SK-N-DZ (cell line): Measurements from ENCODE around the gene F11R.
"Not testable (repeated sequence)": the region's sequence is repeated elsewhere in the genome, so short reads cannot be mapped to it uniquely, and the experiment has no call there.

Source experiments
- DNase-seq: peaks from one replicate; pipeline ENCODE4 v3.0.0-alpha.2; 2015; ENCODE audit warnings: low spot score

F11R gene

GRCh38 chr1:161013131-161013487 is 7.8 kb downstream of the F11R start:
- no peak for DNase-seq

GRCh38 chr1:161012420-161012819 is 8.5 kb downstream of the F11R start:
- no peak for DNase-seq

DNA sequence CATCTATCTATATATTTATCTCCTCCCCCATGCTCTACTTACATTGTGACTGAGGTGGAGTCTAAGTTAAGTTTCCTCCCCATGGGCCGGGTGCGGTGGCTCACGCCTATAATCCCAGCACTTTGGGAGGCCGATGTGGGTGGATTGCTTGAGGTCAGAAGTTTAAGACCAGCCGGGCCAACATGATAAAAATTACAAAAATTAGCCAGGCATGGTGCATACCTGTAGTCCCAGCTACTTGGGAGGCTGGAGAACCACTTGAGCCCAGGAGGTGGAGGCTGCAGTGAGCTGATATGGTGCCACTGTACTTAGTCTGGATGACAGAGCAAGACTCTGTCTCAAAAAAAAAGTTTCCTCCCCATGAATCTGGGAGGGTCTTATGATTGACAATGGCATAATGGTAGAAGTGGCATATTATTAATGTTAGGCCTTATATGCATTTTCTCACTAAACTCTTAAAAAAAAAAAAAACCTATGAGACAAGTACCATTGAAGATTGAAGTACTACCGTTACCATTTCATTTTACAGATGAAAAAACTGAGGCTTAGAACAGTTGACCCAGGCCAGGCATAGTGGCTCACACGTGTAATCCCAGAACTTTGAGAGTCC is 11.2 kb downstream of the F11R start:
- no peak for DNase-seq

- no peak for DNase-seq
These were observed 12.0 kb downstream of the F11R start for GRCh38 chr1:161008869-161009510.

GRCh38 chr1:161007369-161007768 is 13.6 kb downstream of the F11R start:
- DNase-seq: no peak

GRCh38 chr1:161006563-161006962 is 14.4 kb downstream of the F11R start:
- no peak for DNase-seq

DNA sequence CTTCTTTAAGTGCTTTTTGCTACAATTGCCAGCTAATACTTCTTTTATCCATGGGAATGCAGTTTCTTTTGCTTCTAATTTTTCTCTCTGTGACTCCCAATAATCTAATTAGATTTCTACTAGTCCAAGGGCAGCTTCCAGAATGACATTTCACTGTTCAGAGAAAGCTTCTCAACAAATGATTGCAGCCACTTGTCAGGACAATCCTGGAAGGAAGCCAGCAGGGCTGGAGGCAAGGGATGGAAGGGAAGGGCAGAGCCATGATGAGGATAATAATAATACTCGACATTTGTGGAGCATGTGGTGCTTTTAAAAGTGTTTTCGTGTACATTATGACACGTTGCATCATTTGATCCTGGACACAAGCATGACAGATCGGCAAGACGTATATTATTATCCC is 19.4 kb downstream of the F11R start:
- no peak for DNase-seq

- no peak for DNase-seq
These were observed 20.0 kb downstream of the F11R start for GRCh38 chr1:161000736-161001480.

DNA sequence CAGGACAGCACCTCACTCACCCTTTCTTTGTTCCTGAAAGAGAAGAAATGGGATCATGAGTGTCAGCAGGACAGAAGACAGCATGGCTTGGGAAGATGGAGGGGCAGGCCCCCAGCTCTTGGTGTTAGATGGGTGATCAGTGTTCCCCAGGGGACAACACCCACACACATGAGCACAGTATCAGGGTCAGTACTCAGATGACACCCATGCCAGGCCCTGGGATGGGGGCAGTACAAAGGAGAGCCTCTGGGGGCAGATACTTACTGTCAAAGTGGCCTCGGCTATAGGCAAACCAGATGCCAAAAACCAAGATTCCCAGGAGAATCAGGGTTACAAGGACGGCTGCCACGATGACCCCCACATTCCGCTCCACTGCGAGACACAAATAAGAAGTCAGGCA is 21.6 kb downstream of the F11R start:
- DNase-seq: no peak

DNA sequence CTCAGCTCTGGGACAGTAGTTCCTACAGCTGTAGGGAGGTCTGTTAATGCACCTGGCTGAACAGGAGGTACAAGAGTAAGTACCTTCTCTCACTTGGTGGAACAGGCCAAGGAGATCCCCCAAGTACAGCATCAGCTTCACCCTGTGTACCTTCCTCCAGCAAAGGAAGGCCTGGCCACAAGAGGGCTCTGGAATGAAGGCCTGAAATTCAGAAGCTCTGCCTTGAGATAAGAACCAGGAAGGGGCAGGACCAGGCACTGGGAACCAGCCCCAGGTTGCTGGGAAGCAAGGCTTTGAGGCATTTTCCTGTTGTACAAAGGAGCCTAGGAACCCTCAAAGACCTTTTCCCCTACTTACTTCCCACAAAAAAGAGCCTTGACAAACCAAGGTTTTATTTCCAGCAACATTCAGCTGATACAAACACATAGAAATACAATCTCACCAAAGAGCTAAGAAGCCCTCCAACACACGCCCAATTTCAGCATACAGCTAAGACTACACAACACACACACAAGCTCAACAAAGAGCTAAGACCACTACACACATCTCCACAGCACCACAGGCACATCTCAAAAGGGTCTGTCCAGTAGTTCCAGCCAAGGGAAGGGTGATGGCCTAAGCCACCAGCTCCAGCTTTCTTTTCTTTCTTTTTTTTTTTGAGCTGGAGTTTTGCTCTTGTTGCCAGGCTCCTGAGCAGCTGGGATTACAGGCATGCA is 23.5 kb downstream of the F11R start:
- DNase-seq: peak; percentile 31

DNA sequence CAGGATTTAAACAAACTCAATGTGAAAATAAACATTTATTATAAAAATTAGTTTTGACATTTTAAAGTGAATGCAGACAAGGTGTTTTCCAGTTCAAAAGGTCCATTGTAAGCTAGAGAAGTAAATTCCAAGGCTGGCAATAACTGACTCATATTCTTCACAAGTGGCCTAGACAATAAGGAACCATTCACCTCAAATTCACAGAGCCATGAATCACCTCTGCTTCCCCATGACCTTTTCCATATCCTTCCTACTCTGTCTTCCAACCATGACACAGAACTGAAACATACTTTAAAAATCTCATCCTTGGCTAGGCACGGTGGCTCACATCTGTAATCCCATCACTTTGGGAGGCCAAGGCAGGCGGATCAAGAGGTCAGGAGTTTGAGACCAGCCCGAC is 24.8 kb downstream of the F11R start:
- no peak for DNase-seq

DNA sequence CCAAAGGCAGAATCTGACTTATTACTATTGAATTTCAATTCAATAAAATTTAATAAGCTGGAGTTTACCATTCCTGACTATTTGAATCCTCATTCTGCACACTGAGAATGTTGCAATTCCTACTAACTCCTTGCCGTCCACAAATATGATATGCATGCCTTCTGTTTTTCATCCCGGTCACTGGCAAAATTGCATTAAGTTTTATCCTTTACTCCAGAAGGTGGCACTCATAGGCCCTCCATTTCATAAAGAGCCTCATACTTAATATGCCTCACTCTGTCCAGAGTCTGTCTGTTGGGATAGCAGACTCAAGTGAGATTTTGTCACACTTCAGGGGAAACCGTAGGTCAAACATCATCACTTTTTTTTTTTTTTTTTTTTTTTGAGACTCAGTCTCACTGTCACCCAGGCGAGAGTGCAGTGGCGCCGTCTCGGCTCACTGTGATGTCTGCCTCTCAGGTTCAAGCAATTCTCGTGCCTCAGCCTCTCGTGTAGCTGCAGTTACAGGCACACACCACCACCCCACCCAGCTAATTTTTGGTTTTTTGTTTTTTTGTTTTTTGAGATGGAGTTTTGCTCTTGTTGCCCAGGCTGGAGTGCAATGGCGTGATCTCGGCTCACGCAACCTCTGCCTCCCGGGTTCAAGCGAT is 27.3 kb downstream of the F11R start:
- DNase-seq: peak; percentile 36

GRCh38 chr1:160992036-160992435 is 28.9 kb downstream of the F11R start:
- DNase-seq: not testable (repeated sequence)

DNA sequence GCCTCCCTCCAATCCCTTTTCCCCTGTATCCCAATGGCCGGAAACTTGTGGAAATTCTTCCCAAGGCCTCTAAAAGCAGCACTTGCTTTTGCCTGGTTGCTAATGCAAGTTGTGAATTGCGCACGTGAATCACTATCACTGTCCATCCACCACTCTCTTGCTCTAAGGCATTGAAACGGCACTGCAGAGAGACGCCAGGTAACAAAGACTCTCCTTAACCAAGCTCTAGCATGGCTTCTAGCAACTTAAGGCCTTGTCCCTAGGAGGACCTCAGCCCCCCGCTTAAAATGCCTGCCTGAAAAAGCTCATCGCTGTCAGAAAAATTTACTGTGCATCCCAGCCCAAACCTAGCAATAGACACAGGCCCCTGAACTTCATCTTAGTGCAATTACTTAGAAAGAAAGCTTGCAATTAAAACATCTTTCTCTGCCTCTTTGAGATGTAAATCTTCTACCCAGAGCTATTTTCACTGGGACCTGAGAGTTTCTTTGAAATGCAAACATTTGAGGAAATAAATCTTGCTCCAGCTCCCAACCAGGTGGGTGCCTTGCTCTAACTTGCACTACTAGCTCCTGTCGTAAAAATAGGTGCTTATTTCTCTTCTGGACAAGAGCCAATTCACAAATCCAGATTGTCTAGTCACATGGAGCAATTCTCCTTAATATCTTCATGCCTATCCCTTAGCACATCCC is 33.4 kb downstream of the F11R start:
- no peak for DNase-seq

DNA sequence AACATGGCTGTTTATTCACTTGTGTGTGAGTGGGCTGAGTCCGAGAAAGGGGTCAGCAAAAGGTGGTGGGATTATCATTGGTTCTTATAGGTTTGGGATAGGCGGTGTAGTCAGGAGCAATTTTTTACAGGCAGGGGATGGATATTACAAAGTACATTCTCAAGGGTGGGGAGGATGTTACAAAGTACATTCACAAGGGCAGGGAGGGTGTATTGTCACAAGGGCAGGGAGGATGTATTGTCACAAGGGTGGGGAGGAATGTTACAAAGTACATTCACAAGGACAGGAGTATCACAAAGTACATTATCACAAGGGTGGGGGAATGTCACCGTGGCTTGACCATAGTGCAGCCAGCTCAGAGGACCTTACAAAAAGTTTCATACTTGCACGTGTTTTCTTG is 35.2 kb downstream of the F11R start:
- no peak for DNase-seq

- DNase-seq: no peak
These were observed 39.2 kb downstream of the F11R start for GRCh38 chr1:160981584-160982411.

DNA sequence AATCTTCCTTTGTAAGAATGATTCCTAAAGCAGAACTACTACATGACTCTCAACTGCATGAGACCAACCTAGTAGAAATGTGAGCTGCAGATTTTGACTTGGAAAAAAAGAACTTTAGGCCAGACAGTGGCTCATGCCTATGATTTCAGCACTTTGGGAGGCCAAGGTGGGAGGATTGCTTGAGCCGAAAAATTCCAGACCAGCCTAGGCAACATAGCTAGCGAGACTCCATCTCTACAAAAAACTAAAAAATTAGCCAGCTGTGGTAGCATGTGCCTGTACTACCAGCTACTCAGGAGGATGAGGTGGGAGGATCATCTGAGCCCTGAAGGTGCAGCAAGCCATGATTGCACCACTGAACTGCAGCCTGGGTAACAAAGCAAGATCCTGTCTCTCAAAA is 41.7 kb downstream of the F11R start:
- DNase-seq: no peak

- no peak for DNase-seq
These were observed 42.4 kb downstream of the F11R start for GRCh38 chr1:160978510-160978927.

GRCh38 chr1:160975026-160975425 is 45.9 kb downstream of the F11R start:
- no peak for DNase-seq

DNA sequence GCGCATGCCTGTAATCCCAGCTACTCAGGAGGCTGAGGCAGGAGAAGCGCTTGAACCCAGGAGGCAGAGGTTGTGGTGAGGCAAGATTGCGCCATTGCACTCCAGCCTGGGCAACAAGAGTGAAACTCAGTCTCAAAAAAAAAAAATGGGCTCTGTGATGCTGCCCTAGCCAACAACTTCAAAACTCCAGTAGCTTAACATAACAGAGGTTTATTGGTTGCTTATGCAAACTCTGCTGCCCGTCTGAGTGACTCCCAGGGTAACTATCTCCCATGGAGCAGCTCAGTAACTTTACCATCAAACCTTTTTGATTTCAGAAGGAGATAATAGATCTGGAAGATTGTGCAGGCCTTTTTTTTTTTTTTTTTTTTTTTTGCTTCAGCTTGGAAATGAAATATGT is 47.5 kb downstream of the F11R start:
- DNase-seq: no peak
